AG10803 (cell line): ENCODE results near the gene POMP.
A peak's percentile ranks its signal among the peaks of the same experiment; 100 is the strongest.

Experiments used
- DNase-seq: peaks from one replicate; pipeline ENCODE4 v3.0.0; 2010; ENCODE audit warnings: low read depth
- H3K4me3 ChIP-seq: 2 replicates; pipeline ENCODE4 v1.5.1; 2011; ENCODE audit warnings: mild to moderate bottlenecking, low read length, control low read depth
- CTCF ChIP-seq: conservative IDR thresholded peaks from 2 replicates; pipeline ENCODE4 v1.5.1; 2011; ENCODE audit warnings: mild to moderate bottlenecking, low read length, control low read depth, inconsistent platforms

The POMP gene

DNA sequence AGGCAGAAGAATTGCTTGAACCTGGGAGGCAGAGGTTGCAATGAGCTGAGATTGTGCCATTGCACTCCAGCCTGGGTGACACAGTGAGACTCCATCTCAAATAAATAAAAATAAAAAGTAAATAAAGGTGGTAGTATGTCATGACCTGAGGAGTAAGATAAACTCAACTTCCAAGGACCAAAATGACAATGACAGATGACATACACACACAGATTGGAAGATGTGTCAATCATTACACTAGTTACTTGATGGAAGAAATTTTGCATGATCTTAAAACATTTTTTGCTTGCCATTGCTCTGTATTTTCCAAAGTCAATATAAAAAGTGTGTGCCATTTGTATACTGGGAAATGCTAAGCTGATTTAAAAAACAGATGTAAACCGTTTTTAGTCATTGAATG lies 55.7 kb downstream of the POMP start:
- no peak overlapping the region for H3K4me3 ChIP-seq
- TF ChIP-seq CTCF: no peak
- DNase-seq: no peak

- peak; percentile 81 for DNase-seq
- no peak for TF ChIP-seq CTCF
- no peak overlapping the region for H3K4me3 ChIP-seq
These were observed 57.6 kb downstream of the POMP start for GRCh38 chr13:28716511-28716910.

GRCh38 chr13:28717170-28717569 lies 58.2 kb downstream of the POMP start:
- no peak for TF ChIP-seq CTCF
- no peak overlapping the region for H3K4me3 ChIP-seq

DNA sequence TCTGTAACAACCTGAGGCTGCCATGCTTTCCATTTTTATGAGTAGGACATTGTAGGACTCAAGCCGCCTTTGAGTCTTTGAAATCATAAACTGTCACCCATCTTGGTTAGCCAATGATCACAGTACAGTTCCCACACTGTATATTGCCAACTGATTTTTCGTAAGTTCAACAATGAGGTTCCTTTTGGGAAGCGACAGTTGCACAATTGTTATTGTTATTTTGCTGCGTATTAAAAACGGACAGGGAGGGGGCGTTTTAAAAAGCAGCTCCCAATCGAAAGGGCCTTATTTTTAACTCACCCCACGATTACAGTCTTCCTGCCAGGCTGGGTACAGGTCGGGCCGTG lies 59.2 kb downstream of the POMP start:
- peak overlapping the region; percentile 81 for H3K4me3 ChIP-seq
- peak; percentile 54 for DNase-seq
- no peak for TF ChIP-seq CTCF

More at GRCh38 chr13:28717170-28717569, 58.2 kb downstream of the POMP start:
- DNase-seq: no peak

- TF ChIP-seq CTCF: no peak
- H3K4me3 ChIP-seq: peak within 1 kb of the TSS; percentile 81
- peak; percentile 99 for DNase-seq
These were observed 59.8 kb downstream of the POMP start, which contains the start of gene SLC46A3 for GRCh38 chr13:28718543-28719226. Gene SLC46A3, minus strand, starts transcription at chr13:28718970. Its CDS starts 972 bp downstream, at chr13:28717998.

DNA sequence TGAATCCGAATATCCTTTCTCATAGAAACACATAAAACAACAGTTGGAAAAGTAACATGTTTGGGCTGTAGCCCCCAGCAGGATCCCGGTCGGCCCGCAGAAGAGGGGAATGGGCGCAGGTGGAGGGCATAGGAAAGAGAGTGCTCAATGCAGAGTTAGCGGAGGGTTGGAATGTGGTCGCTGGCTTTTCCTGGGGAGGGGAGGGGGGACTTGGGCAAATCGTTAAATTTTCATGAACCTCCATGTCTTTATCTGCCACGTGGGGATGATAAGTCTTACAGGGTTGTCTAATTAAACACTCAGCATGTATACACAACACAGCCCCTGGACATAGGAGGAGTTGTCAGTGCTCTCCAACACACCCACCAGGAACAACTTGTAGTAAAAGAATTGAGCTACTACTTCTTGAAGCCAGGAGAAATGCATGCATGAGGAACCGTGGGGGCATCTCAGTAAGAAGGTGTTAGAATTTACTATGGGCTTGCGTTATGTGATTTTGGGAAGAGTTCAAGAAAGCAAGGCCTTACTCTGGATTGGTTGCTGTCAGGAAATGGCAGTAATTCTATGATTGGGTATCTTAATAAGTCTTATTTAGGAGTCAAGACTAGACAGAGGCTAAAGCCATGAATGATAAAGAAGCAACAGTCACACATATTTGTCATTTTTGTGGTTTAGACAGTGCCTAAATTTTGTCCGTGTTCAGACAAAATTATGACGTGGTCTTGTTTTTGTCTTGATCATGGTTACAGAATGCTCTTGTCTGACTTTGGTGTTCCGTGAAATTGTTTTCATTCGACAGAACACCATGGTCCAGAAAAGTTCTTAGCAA lies 60.5 kb downstream of the POMP start:
- TF ChIP-seq CTCF: no peak
- peak overlapping the region; percentile 81 for H3K4me3 ChIP-seq
- DNase-seq: peak; percentile 92

GRCh38 chr13:28723806-28724205 lies 64.9 kb downstream of the POMP start:
- no peak for TF ChIP-seq CTCF
- no peak for DNase-seq
- H3K4me3 ChIP-seq: no peak overlapping the region
